OCI-LY3 (cell line): Measurements from ENCODE around the gene TYW1.
"Not testable (repeated sequence)": the region's sequence is repeated elsewhere in the genome, so short reads cannot be mapped to it uniquely, and the experiment has no call there.

Experiments
- EZH2phosphoT487 ChIP-seq: fragments of 200-600 bp; shearing (Covaris generic); IDR thresholded peaks from 2 replicates; pipeline ENCODE4 v1.6.1; 2018; ENCODE audit warnings: antibody characterized with exemption, mixed run types, low read depth
- TF ChIP-seq, protein P1 (sequence below): fragments of 200-600, 300-600 bp; sonication (generic); IDR thresholded peaks from 2 replicates; pipeline ENCODE4 v1.5.1; 2014; ENCODE audit warnings: antibody characterized with exemption, low read length, low read depth

DNA sequence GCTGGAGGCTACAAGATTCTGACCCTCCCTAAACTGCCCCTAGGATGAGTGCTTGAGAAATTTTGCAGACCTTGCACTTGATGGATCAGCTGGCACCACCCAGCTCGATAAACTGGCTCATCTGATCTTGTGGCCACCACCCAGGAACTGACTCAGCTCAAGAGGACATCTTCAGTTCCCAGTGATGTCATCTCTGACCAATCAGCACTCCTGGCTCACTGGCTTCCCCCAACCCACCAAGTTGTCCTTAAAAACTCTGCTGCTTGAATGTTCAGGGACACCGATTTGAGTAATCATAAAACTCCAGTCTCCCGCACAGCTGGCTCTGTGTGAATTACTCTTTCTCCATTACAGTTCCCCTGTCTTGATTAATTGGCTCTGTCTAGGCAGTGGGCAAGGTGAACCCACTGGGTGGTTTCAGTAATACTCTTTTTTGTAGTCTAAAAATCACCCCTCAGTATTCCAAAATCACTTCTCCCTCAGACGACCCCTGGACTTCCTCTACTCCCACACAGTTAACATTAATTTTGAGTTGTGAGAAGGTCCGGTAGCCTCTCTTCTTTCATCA is 229.8 kb downstream of the TYW1 start:
- TF ChIP-seq, protein P1, sequence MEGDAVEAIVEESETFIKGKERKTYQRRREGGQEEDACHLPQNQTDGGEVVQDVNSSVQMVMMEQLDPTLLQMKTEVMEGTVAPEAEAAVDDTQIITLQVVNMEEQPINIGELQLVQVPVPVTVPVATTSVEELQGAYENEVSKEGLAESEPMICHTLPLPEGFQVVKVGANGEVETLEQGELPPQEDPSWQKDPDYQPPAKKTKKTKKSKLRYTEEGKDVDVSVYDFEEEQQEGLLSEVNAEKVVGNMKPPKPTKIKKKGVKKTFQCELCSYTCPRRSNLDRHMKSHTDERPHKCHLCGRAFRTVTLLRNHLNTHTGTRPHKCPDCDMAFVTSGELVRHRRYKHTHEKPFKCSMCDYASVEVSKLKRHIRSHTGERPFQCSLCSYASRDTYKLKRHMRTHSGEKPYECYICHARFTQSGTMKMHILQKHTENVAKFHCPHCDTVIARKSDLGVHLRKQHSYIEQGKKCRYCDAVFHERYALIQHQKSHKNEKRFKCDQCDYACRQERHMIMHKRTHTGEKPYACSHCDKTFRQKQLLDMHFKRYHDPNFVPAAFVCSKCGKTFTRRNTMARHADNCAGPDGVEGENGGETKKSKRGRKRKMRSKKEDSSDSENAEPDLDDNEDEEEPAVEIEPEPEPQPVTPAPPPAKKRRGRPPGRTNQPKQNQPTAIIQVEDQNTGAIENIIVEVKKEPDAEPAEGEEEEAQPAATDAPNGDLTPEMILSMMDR: not testable (repeated sequence)
- TF ChIP-seq EZH2phosphoT487: not testable (repeated sequence)
